HEK293T (cell line): ENCODE results near the gene GAB1.

Source experiments
- BHLHE40 ChIP-seq: fragments of 450-650 bp; IDR thresholded peaks from 2 replicates; pipeline ENCODE4 v1.6.1; 2016; ENCODE audit warnings: mild to moderate bottlenecking, moderate library complexity, borderline replicate concordance
- CTBP1 ChIP-seq: fragments of 450-650 bp; IDR thresholded peaks from 2 replicates; pipeline ENCODE4 v1.6.1; 2016; ENCODE audit warnings: borderline replicate concordance
- ELF4 ChIP-seq: fragments of 450-650 bp; IDR thresholded peaks from 2 replicates; pipeline ENCODE4 v1.6.1; 2017; ENCODE audit warnings: antibody characterized with exemption
- FOXK2 ChIP-seq: fragments of 450-650 bp; IDR thresholded peaks from 2 replicates; pipeline ENCODE4 v1.6.1; 2016; ENCODE audit warnings: mild to moderate bottlenecking
- L3MBTL2 ChIP-seq: fragments of 450-650 bp; conservative IDR thresholded peaks from 2 replicates; pipeline ENCODE4 v1.6.1; 2016; ENCODE audit warnings: mild to moderate bottlenecking
- NFRKB ChIP-seq: fragments of 450-650 bp; IDR thresholded peaks from 2 replicates; pipeline ENCODE4 v1.6.1; 2016; ENCODE audit warnings: mild to moderate bottlenecking, moderate library complexity
- PKNOX1 ChIP-seq: fragments of 450-650 bp; IDR thresholded peaks from 2 replicates; pipeline ENCODE4 v1.6.1; 2016
- SP1 ChIP-seq: fragments of 450-650 bp; IDR thresholded peaks from 2 replicates; pipeline ENCODE4 v1.6.1; 2017
- TARDBP ChIP-seq: fragments of 450-650 bp; IDR thresholded peaks from 2 replicates; pipeline ENCODE4 v1.6.1; 2016

GRCh38 chr4:143313996-143314395 lies 22.7 kb upstream of the GAB1 start:
- no peak for TF ChIP-seq BHLHE40
- TF ChIP-seq CTBP1: no peak
- no peak for TF ChIP-seq ELF4
- TF ChIP-seq FOXK2: no peak
- TF ChIP-seq SP1: no peak
- TF ChIP-seq PKNOX1: no peak
- TF ChIP-seq NFRKB: no peak
- TF ChIP-seq TARDBP: no peak
- TF ChIP-seq L3MBTL2: no peak
